HG02938 (cell line): ENCODE data around the gene ZNF112.

Experiments
- ATAC-seq: cut with Tn5 transposase; IDR thresholded peaks from one replicate; pipeline ENCODE4 v1.9.1; 2021; ENCODE audit warnings: mild to moderate bottlenecking, moderate library complexity; ENCODE audit not compliant: unreplicated experiment

ZNF112 gene

DNA sequence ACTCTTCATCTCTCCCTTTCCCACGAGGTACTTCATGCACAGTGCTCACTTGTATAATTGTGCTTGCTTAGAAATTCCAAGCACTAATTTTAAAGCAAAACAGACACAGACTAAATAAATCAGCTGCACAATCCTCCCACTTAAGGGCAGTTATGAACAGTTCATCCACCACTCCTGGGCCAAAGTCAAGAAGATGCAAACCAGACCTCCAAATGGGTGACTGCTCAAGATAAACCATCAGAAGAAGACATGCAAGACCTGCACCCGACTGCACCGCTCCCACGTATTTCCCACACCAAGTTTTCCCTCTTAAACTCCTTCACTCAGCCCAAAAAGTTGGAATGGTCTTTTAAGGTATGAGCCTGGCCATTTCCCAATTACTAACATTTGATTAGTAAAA, 71.5 kb downstream of the ZNF112 start:
- no peak for ATAC-seq

DNA sequence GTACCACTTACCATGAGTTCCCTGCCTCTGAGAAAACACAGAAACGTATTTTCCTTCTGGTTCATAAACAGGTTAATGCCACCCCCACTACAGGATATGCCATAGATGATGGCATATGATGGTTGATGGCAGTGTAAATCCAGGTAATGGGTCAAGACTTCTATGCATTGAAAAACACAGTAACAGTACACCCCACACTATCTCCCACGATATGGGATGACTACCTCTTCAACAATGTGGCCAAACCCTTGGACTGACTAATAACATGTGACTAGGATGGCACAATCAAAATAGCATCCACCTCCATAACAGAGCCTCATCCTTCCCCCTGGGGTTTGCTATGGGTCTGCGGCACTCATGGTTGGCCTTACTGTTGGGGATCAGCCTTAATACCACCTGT, 73.6 kb downstream of the ZNF112 start:
- no peak for ATAC-seq

DNA sequence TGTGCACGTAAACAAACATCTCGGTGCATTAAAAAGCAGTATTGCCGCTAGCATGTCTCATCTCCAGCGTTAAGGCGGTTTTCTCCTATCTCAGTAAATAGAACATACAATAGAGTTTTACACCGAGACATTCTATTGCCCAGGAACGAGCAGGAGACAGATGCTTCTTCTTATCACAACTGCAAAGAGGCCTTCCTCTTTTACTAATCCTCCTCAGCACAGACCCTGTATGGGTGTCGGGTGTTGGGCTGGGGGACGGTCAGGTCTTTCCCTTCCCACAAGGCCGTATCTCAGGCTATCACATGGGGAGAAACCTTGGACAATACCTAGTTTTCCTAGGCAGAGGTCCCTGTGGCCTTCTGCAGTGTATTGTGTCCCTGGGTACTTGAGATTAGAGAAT, 75.6 kb downstream of the ZNF112 start:
- ATAC-seq = no peak

DNA sequence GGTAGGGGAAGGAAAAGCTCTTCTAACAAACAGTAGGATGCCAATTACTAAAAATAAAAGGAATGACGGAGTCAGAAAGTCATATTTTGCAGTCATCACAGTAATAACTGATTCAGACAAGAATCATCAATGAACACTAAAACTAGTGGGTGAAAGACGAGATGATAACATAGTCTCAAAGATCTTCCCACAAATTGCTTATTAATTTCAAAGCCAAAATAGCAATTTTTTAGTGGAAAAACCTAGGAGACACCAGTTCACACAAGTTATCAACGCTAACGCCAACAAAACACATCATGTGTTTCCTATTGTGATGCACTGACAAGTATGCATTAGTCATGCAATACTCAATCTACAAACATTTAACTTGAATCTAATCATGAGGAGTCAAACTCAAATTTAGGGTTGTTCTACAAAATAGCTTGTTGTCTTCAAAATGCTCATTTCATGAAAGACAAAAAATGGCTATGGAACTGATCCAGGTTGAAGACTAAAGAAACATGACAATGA, 78.2 kb downstream of the ZNF112 start:
- ATAC-seq = no peak

DNA sequence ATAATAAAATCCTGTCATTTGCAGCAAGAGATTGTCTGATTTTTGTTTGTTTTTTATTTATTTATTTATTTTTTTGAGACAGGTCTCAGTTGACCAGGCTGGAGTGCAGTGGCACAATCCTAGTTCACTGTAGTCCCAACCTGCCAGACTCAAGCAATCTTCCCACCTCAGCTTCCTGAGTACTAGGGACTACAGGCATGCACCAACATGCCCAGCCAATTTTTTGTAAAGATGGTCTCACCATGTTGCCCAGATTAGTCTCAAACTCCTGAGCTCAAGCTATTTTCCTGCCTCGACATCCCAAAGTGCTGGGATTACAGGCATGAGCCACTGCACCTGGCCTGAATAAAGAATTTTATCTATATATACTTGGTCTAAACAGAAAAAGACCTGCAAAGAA, 79.1 kb downstream of the ZNF112 start:
- no peak for ATAC-seq
